Activated T-cell treated with anti-CD3 and anti-CD28 coated beads for 24 hours (primary cell): ENCODE measurements around the gene STRA6.

Source experiments
- DNase-seq: peaks from one replicate; pipeline ENCODE4 v3.0.0-alpha.2; 2020; ENCODE audit warnings: low read depth

Gene STRA6

DNA sequence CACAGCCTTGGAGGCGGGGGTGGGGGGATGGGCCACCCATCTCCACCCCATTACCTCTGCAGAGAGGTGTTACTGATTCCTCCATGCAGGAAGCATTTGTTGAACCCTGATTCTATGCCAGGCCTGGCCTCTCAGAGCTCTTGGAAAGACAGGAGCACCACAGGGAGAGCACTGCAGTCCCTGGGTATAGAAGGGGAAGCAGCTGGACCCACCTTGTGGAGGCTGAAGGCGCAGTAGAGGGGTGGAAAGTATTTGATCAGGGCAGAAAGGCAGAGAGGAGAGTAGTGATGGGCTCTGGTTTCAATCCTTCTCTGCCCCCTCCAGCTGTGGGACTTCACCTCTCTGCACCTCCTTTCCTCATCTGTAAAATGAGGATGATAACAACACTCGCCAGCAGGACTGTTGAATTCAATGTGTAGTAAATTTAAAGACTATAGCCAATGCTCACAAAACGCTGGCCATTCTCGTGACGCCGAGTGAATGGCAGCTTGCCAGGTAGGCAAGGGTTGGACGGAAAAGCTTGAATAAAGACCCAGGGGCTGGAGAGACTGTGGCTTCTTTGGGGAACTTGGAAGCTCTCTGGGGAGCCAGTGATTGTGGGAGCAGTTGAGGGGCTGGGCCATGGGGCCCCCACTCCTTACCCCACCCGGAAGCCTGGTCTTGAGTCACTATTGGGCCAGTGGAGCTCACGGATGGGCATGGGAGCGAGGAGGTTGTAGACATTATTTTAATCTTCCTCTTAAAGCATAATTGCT lies 25.6 kb upstream of the STRA6 start:
- DNase-seq, result no peak

DNA sequence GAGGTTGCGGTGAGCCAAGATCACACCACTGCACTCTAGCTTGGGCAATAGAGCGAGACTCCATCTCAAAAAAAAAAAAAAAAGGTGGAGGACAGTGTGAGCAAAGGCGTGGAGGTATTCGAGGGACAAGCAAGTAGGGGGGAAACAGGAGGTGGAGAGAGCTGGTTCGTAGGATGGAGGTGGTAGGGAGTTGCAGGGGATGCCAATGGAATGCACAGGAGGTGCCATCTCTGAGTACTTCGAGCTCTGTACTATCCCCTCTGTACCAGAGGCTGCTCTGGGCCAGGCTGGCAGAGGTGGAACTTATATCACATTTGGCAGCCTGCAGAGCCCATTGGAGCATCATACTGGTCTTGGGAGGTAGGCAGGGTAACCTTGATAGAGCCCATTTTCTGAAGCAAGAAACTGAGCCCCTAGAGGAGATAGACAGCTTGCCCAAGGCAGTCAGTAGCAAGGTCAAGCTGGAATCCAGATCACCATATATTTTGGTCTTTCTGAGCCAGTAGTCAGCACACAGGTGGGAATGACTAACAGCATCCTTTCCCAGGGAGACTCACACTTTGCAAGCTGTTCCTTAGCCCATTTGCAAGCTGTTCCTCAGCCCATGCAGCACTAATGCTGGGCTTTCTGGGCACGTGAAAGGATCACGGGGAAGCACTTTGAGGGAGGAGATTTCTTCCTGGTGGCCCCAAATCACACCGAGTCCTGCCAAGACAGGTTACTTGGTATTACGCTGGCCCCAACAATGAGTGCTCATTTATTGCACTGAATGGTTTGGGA lies 24.4 kb upstream of the STRA6 start:
- no peak for DNase-seq

DNA sequence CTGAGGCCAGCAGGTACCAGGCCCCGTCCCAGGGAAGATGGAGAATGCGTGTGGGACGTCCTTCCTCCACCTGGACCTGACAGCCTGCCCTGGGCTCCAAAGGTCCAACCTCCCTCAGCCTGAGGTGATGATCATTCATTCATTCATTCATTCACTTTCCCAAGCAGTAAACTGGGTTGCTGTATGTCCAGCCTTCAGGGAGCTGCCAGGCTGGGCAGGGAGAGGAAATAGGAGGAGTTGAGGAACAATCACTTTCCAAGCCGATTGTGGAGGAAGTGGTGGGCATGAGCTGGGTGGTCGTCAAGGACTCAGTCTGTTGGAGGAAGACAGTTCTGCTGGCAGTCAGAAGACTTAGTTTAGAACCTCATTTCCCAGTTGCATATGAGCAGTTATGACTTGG lies 23.3 kb upstream of the STRA6 start:
- no peak for DNase-seq

DNA sequence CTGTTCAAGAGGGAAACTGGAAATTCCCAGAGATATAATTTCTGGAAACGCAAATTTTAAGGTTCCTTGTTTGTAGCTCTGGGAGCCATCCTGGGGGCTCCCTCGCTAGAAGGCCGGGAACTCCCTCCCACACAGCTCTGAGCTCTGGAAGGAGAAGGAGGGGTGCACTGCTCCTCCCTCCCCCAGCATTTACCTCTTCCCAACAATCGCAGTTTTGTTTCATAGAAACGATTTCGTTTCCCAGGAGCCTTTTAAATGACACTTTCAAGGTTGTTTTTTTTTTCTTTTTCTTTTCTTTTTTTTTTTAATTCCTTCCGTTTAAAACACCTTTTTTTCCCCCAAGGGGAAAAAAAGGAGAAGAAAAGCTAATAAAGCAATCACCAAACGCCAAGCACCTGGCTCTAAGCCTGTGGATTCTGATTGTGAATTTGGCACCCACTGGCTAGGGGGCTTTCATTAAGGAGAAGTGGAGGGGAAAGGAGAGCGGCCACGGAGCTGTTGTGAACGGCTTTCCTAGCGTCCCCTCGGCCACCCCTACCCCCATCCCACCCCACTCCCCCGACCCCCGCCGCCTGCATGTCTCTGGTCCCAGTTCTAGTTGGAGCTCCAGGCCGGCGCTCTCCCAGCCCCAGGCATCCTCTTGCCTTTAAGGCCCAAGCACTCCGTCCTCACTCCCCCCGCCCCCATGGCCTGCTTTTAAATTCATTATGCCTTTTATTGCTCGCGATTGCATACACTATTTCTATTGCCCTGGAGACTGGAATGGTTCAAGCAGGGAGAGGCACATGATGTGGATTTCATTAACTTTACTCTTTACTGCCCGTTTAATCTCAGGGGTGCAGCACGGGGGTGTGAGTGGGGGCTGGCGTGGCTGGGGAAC lies 19.9 kb upstream of the STRA6 start:
- no peak for DNase-seq

DNA sequence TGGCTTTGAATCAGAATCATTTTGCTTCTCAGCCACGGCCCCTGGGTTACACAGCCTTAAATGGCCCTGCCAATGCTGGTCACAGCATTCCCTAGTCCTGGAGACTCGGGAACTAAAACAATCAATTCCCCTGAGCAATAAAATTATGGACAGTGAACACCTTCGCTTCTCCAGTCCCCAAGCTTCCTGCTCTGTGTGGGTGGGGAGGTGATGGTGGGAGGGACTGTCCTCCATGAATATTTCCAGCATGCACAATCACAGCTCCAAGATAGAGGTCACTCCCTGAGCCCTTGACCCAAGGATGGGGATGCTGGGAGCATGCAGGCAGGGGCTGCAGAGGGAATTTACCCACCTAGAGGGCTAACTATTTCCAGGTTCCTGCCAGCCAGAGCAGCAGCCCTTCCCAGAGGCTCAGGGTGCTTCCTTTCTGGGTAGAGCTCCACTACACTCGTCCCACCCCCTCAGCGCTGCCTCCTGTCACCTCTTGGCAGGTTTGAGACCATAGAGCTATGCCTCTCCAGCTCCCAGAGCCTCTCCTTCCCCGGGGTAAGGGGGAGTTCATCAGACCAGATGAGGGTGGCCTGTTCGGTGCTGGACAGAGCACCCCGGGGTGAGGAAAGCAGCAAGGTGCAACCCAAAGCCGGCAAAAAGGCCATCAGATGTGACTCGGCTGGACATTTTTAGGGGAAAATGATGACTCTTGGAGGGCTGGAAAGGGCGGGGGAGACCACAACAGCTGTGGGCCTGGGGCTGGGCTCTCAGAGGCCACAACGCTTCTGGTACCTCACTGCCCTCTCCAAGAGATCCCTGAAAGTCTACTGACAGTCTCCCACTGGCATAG lies 19.0 kb upstream of the STRA6 start:
- DNase-seq, result no peak

DNA sequence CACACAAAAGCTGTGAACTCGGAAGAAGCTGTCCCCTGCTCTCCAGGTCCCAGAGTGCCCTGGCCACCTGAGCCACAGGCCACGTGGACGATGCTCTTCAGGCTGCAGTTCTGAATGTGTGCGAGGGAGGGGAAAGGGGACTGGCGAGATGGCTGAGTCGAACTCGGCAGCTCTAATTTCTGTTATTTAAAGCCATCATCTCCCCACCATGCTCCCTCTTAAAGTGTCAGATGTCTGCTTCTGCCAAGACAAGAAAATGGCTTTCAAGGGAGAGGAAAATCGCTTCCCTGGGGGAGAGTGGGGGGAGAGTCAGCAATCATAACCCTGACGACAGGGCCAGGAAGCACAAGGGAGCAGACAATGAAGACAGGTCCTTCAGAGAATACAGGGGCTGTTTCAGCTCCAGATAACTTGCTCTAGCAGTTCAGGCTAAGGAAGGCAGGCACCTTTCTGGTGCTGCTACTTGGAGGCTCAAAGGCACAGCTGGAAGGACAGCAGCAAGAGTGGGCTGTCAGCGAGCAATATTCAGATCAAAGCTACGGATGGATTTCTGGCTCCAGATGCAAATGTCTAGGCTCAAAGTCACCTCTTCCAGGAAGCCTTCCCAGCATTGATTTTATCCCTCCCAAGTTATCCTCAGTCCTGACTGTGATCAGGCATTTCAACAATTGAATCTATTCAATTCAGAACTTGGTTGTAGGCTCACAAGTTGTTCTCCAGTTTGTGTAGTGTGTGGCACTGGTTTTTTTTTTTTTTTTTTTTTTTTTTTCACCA lies 18.1 kb upstream of the STRA6 start:
- DNase-seq, result no peak

DNA sequence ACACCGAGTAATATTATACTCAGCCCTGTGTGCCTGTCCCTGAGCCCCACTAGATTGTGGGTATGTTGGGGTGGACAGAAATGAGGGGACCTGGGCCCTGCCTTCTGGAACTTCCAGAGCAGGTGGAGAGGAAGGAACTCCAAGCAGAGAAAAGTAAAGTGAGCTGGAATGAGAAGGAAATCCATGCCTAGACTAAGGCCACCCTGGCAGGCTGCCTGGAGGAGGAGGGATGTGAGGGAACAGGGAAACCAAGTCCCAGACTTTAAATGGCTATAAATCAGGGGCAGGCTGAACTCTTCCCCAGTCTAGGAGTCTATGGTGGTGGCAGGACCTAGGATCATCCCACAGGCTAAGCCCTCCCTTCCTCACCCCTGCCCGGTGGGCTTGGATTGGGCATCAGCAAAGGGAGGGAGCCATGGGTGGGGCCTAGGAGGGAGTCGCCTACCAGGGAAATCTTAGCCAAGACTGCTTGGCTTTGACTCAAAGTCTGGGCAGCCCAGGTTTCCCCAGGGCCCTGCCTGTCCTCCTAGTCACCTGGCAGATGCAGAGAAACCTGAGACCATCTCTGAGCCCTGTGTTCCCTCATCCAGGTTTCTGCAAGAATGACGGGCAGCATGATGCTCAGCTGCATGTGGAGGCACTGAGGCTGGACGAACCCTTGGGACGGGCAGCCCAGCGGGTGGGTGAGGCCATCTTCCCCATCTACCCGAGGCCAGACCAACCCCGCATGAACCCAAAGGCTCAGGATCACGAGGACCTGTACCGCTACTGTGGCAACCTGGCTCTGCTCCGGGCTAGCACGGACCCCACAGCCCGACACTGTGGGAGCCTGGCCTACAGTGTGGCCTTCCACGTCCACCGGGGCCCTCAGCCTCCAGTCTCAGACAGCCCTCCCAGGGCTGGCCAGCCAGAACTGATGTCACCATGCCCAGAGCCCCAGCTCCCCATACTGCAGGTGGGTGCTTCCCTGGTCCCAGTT lies 15.6 kb upstream of the STRA6 start:
- no peak for DNase-seq

DNA sequence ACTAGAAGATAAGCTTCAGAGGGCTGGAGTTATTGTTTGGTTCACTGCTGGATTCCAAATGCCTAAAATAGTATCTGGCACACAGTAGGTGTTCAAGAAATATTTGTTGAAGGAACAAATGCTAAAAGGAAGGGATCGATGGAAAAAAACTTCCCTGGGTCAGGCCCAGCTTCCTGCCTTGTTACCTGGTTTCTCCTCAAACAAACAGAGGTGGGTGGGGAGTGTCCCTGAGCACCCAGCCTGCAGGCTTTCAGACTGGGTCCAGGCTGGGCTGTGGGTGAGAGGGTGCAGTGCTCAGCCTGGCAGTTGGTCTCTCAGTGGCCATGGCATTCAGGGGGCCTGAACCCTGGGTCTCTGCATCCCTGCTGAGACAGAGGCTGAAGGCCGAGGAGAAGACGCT lies 14.4 kb upstream of the STRA6 start:
- DNase-seq, result no peak

DNA sequence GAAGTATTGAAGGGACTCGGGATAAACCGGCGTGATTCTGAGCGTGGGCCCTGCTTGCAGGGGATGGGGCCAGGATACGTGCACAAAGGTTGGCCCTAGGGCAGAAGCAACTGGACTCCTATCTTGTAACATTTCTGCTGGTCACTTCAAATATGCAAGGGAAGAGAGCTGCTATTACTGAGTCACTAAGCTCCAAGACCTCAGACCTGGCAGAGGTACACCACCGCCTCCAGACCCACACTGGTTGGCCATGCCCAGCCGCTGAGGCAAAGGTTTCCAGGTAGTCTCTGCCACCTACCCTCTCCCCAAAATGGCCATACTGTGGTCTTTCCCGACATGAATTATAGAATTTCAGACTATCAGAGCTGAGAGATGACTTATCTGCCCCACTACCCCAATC lies 13.4 kb upstream of the STRA6 start:
- no peak for DNase-seq

DNA sequence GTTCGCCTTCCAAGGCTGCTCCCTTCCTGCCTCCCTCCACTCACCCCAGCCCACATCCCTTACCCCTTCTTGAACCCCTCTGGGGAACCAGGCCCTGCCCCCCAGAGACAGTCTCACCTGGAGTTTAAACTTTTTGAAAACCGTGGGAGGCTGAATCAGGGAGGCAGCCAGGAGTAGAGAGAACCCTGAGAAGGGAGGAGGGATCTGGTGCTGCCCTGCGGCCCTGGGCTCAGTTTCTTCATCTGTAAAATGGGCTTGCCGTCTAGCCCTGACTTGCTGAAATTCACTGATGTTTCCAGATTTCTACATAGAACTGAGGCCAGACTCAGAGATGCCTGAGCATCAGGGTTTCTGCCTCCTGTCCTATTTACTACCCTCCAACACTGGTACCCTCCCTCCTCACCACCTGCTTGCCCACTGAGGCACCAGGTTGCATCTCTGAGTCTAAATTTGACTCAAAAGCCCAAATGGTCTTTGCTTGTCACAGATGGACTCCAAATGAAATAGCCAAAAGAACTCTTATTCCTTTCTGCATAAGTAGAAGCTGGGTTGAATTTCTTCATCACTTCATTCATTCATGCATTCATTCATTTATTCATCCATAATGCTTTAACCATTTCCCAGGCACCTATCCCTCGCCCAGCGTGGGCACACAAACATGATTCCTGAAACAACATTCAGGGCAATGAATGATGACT lies 11.9 kb upstream of the STRA6 start:
- DNase-seq, result no peak

DNA sequence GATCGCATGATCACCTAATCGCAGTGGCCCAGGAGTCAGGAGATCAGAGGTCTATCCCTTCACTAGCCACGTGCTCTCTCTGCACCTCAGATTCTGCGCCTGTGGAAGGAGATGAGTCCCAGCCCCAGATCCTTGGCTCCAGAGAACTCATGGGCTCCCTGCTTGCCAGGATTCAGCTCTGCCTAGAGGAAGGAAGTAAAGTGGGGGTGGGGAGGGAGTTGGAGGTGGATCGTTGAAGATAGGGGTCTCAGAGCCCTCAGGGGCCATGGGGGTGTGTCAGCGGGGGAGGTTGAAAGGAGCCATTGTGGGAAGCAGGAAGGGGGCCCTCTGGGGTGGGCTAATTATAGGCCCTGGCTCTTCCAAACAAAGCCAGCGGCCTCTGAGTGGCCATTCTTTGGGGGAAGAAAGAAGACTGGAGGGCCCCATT lies 11.3 kb upstream of the STRA6 start:
- DNase-seq, result no peak

DNA sequence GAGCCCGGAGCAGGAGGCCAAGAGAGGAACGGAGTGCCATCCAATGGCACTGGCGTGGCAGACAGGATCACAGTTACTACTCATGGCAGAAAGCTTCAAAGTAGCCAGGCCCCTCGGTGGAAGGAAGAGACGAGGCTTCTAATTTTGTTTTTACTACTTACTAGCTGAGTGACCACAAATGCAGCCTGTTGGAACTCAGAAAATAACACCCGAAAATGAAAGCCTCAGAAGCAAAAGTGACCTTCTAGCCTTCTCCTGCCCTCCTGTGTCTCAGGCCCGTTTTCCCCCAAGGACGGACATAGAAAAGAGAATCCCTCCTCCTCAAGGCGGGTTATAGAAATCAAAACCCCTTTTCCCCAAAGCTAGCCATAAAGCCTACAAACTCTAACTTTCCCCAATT lies 9.9 kb upstream of the STRA6 start:
- DNase-seq, result no peak

DNA sequence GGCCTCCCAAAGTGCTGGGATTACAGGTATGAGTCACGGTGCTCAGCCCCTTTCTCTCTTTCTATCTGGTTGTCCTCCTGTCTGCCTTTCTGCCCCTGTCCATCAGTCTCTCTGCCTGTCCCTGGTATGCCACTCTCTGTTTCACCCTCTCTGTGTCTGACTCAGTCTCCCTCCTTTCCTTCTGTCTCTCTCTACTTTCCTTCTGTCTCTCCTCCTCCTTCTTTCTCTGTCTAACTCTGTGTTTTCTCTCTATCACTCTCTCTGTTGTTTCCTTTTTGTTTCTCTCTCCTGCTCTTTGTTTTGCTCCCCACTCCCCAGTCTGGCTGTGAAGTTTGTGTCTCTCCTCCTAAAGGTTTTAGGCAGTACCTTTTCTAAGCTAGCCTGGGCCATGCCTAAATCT lies 9.1 kb upstream of the STRA6 start:
- no peak for DNase-seq

DNA sequence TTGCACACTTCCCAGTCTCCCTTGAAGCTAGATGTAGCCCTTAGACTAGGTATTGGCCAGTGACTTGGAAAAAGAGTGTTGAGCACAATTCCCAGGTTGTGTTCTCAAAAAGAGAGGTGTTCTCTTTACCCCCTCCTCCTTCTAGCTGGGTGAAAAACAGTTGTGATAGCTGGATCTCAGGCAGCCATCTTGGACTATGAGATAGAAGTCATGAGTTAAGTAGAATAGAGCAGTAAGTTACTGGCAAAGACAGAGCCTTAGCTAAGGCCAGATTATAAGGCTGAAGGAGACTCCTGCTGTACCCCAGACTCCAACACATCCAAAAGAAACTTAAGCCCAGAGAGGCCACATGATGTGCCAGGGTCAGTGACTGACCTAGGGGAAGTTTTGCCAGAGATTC lies 8.1 kb upstream of the STRA6 start:
- no peak for DNase-seq

DNA sequence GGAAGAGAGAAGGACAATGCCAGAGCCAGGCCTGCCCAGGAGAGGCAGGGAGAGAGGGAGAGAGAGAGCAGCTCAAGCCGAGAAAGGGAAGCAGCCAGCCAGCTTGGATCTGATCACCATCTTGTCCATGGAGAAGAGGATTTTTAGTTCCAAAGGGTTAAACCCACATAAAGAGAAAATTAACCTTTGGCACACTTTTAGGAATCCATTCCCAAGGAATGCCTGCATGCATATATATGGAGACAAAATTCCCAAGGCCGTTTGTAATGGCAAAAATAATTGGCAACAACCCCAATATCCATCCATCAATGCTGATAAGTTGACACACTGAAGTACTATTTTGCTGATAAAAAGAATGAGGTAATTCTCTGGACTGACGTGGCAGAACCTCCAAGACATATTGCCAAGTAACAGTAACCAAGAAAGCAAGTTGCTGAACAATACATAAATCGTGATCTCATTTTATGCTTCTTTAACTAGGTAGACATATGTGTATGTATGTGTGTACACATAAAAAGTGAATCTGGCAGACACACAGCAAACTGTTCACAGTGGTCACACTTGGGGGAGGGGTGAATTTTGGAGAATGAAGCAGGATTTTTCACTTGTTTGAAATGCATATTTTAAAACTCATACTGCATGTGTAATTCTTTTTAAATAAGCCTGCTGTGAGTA lies 7.5 kb upstream of the STRA6 start:
- DNase-seq, result no peak

DNA sequence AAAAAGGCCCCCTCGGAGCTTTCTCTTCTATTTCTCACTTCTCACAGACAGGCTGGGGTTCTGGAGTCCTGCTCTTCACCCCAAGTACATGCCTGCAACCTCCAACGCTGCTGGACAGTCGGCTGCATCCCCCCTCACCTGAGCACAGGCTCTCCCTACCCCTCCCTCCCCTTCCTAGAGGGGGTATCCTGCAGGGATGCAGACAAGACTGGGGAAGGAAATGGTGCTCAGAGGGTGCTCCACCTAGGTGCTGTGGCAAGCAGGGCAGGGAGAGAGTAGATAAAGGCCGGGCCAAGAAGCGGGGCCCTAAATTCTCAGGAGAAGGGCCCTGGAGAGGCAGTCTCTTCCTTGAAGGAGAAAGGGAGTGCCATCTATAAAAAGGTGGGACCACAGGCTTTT lies 7.0 kb upstream of the STRA6 start:
- DNase-seq, result no peak

DNA sequence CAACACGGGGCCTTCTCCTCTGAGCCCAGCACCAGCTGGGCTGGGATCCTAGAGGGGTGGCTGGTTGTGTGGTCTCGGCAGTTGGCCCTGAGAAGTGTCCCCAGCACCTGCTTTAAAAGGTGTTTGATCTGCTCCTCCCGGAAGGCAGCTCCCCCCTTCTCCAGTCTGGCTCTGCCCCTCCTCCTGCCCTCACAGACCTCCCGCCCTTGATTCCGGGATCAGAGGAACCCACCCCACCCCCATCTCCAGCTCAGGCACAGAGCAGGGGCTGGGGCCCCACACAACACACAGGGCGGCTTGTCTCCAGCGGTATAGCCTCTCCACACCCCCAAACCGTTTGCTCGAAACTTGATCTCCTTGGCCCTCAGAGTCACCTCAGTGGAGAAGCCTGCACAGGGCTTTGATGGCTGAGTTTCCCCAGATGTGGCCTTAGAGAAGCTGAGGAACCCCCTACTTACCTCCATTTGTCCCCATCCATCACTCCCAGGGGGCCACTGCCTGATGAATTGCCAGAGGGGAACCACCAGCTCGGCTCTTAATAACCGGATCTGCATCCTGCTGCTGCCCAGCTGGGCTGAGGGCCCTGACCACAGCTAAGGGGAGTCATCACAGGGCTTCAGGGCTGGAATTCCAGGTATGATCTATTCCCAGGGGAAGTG lies 6.4 kb upstream of the STRA6 start:
- DNase-seq, result no peak

DNA sequence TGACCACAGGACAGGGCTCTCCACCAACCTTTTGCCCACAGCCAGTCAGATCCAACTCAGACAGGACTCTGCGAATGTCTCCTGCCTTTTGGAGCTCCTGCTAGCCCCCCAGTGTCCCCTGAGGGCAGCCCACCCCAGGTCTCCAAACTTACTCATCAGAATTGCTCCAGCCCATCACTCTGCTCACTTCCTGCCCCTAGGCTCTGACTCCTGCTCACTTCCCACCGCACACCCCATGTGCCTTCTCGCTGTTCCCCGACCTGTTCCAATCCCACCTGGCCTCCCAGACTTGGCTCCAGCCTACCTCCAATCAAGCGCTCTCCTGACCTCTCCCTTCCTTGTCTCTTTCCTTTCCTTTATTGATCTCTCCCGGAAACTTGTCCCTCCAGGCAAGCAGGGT lies 5.9 kb upstream of the STRA6 start:
- DNase-seq, result no peak
